GM21576 (cell line): ENCODE data around the gene LHX2.

Experiments
- ATAC-seq: cut with Tn5 transposase; IDR thresholded peaks from one replicate; pipeline ENCODE4 v1.9.1; 2021; ENCODE audit warnings: mild to moderate bottlenecking, moderate library complexity; ENCODE audit not compliant: unreplicated experiment

The LHX2 gene

DNA sequence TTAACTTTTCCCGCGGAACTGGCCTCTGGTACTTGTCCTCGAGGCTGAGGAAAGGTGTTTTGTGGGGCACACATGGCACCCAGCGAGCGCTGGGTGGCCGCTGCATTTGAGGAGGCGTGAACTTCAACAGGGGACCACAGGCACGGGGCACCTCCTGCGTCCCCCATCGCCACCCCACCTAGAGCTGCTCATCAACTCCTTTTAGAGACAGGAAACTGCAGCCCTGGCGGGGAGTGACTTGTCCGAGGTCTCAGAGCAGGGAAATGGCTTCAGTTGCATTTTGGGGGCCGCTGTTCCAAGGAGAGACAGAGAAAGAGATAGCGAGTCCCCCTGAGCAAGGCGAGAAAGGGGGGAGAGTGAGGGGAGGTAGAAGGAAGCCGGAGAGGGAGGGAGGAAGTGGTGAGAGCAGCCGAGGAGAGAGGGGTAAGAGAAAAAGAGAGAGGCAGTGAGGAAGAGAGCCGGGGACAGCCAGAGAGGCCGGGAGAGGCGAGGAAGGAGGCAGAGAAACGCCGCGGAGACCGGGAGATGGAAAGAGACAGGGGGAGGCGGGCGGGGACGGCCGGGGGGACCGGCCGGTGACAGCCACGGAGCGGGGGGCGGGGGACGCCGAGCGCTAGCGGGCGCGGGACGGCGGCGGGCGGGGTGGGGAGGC, 12.5 kb upstream of the LHX2 start:
- ATAC-seq: no peak

DNA sequence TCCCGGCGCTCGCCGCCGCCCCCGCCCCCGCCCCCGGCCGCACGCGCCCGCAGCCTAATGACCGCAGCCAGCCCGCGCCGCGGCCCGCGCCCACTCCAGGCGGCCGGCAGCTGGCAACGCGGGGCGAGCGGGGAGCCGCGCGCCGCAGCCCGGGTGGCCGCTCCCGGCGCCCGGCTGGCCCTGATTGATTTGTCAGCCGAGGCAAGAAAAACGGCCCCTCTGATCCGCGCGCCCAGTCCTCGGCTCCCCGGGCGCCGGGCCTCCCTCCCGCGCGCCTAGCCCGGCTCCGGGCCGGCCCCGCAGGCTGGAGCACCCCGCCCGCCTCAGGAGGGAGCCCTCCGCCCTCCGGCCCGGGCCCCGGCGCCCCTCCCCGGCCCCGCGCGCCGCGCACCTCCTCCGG, 11.9 kb upstream of the LHX2 start:
- ATAC-seq: no peak

DNA sequence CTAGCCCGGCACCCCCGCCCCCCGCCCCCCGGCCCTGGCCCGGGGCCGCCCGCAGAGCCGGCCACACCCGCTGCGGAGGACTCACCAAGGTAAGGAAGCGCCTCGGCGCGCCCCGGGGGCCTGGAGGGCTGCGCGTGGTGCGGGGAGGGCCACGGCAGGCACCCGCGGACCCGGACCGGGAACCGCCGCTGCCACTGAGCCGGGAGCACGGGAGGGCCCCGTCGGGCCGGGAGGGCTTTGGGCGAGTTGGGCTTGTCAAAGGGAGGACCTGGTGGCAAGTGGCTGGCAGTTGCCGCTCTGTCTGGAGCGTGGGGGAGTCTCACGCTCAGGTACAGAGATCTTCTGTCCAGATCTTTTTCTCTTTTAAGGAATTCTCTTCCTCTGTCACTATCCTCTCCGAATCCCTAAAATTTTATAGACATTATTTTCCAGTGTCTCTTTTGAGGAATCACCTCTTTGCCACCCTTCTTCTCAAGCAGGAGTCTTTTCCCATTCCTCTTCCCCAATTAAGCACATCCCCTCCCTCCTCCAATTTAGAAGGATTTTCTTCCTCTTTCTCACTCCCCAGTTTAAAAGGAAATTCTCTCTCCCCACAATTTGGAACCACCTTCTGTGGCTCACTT, 11.3 kb upstream of the LHX2 start:
- ATAC-seq: no peak

DNA sequence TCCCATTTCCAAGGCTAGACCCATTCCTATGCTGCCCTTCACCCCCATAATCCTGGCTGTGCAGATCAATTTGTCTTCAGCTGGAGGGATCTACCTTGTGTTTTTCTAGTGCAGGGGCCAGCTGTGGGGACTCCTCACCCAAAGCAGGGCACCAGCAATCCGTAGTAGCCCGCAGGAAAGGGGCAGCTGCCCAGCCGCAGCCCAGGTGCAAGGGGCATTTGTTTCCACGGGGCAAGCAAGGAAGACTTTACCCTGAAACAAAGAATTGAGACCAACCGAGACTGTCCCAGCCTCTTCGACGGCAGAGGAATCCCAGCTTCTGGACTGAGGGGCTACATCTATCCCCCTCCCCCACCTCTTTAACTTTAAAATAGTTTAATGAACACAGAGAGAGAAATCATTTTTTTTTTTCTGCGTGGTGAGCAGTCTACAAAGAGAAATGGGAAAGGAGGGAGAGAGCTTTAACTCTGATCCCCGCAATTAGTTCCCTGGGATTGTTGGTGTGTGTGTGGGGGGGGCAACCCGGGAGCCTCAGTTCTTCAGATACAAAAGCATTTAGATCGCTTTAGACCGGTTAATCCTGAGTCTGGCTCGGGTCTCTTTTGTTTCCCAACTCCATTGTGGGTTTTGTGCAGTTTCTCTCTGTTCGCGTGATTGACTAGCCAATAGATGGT, 10.6 kb upstream of the LHX2 start:
- no peak for ATAC-seq

DNA sequence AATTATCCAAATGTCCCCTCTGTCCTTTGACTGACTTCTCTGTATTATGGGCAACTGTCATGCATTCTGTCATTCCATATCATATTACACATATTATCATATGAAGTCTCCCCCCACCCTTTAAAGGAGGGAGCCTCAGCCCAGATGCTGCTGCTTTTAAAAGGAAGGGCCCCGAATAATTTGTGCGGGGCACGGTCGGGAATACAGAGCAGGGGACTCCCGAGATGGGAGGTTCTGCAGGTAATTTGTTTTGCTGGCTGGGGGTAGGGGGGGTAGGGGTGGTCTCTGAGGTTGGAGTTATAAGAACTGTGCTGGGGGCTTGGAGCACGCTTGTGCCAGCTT, 10.1 kb upstream of the LHX2 start:
- no peak for ATAC-seq

DNA sequence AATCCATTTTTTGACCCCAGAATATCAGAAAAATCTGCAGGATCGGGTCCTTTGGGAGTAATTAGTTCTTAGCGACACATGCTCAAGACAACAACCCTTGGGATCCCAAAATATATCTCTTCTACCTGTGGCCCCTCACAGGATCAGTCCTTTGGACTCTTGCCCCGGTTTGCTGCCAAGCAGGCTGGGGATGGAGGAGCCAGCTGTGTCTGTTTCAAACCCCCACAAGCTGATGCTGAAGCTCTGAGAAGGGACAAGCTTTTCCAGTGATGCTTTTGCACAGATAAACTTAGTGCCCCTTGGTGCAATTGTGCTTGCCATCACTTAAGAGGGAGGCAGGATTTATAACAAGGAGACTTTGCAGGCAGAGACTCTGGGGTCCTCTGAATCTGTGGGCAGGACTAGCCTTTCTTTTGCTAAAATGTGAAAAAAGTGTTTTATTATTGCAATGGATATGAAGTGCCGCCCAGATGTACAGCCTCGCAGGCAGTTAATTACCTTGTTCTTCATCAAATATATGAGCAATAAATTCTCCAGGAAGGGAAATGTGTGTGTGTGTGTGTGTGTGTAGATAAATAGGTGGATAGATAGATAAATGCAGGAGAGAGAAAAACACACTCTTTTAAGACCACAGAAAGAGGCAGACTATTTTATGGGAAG, 9.6 kb upstream of the LHX2 start:
- no peak for ATAC-seq

DNA sequence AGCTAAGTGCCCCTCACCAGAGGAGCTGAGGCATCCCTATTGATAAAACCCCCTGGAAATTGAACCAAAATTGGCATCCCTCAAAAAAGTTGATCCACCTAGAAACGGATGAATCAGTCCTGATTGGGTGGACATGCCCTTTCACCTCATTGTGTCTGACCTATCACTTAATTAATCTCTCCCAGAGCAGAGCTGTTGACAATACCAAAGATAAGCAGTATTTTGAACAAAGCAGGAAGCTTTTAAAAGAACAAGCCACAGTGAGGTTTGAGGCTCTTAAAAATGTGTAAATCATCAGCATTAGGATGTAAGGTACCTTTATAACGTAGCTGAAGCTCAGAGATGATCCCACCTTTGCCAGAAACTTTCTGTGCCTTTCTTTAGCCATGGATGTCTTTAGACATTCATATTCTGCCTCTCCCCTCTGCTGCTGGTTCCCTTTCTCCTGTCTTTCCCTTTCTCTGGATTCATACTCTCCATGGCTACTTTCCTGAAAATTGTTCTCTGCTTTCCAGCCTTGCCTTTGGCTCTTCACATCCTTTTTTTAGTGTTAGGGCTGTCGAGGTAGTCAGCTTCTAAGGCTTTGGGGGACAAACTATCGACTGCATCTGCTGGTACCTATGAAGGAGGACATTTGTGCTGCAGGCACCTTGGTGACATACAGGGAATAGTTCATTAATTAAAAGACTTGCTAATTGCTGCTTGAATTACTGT, 7.8 kb upstream of the LHX2 start:
- ATAC-seq: no peak

DNA sequence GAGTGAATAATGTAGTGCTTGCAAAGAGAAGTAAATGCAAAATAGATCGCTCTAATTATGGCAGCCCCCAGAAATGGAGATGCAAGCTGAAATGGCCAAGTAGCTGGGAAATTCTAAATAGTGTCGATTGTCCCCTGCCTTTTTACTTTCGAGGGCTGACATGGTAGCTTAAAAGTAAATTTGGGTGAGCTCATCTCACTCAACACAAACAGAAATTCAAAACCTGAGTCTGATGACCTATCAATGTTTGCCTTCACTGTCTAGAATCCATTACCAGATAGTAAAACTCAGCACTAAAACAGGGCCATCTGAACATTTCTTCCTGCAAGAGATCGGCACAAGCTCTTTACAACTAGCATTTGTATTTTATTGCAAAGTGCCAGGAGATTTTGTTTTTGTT, 7.0 kb upstream of the LHX2 start:
- no peak for ATAC-seq

DNA sequence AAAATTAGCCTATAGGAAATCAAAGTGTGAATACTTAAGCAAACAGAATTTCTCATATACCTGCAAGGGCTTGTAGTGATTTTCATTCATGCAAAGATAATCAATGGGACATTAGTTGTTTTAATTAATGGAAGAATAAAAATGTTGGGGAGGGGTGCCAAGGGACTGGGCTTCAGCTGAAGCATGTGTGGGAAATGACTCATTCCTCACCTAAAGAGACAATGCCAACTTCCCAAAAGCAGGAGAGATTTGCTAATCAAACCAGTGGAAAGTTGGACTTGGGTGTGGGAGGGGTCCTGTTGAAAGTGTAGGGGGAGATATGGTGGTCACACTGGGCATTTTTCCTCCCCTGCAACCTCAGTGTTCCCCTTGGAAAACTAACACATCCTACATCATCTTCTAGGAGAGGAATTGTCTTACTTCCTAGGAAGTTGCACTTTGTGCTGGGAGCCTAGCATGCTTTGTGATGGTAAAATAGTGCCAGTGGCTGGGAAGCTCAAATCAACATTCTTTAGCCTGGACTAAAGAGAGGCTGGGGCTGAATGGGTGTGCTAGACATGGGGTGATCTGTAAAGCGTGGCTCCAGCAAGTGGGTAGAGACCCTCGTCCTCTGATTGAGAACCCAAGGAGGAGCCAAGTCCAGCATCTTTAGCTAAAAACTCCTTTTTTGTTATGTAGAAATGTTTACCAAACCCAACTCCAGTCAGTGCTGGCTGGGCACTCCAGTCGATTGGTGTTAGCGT, 6.4 kb upstream of the LHX2 start:
- ATAC-seq: no peak

DNA sequence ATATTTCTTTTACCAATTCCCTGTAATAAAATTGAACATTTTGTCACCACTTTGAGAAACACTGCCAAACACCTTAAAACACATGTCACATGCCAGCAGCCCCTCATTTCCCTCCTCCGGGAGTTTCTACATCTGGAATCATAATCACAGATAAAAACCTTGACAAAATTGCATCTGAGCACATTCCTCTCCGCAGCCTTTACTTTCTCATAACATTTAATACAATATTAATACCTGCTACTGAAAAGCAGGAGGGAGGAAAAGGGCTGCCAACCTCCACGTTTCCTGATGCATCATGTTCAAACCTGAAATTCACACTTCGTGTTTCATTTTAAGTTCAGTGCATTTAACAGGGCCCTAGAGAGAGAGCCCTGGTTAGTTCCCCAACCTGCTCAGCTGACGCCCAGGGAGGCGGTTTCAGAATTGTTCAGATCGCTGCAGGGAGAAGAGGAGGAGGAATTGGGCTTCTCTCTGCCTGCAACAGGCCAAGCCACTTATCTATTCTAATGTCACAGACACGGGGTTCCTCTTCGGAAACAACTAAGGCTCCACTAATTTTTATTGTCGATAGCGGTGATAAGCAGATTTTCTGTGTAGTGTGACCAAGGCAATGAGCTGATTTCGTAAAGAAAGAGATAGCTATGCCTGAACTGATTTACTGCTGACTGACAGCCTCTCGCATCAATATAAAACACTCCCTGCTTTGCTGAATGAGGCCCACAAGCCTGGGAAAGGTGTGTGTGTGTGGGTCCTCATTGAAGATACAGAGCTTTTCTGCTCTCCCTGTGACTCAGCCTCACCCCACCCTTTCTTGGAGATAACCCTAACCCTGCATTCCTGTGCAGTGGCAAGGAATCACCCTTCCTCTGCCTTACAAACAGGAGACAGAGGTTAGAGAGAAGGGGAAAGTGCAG, 4.9 kb upstream of the LHX2 start:
- no peak for ATAC-seq

DNA sequence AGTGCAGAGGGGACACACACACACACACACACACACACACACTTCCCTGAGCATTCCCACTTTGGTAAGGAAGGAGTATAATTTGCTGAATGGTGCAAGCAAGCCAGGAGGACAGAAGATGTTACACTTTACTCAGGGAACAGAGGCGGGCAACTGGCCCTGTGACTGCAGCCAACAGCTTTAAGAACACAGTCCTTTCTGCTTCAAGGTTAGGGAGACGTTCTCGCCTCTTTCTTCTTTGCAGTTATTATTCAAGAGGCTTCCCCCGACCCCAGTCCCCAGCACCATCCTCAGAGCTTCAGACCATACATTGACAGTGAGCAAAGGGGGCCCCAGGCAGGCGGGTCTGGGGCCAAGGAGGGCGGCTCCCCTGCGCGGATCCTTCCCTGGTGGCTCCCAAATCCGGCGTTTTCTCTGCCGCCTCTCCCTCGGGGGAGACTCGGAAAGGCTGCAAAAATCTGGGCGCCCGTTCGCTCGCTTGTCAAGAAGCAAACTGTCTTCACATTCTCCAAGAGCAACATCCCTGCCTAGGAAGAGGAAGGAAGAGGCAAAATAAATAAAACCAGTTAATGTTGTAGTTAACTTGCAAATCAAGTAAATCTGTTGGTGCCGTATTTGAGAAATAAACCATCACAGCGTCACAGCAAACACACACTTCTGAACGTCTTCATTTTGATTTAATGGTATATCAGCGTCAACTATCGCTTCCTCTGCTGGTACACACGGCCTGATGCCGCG, 3.8 kb upstream of the LHX2 start:
- ATAC-seq: no peak

DNA sequence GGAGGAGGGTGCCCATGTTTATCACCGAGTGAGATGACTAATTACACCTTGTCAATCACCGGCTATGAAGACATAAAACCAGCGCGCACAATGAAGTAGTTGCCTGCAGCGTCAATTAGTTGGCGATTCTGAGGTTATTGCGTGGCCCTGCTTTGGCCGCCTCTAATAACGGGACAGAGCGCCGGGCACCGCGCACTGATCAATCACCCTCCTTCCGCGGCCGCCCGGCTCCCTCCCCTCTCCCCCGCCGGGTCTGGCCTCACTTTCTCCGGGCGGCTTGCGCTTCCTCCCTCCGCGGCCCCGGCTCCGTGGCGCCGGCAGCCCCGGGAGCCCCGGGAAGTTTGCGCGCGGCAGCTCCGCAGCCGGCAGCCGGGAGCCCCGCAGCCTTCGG, 3.3 kb upstream of the LHX2 start:
- no peak for ATAC-seq

DNA sequence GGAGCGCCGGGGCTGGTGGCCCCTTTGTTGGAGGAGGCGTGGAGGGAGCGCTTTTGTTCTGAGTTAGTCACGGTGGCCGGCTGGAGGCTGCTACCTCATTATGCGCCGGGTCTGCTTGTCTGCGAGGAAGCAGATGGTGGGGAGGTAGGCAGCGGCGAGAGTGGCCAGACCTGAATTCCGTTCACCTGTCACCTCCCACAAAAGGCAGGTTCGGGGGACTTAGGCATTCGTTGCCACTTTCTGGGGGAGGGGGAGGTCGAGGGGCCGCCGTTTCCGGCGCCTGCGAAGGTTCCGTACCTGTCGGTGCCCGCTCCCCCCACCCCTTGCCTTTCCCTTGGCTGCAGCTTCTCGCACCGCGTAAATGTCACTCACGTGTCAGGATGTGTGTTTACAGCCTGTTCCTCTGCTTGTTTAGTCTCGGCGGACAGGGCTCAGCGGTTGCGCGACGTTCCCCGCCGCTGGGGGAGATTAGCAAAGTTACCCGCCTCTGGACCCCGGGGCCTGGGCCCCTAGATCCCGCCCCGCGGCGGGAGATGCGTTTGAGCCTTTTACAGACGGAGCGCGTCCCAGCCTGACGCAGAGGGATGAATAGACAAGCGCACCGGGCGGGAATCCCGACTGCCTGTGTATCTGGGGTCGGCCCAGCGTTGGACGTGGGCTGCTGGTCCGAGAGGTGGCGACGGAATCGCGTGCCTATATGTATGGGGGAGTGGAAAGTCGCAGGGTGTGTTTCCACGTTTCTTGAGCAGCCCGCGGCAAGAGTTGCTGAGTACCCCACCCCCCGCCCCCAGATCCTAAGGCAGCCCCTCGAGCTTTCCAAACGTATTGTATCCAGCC, 2.7 kb upstream of the LHX2 start:
- ATAC-seq: no peak

DNA sequence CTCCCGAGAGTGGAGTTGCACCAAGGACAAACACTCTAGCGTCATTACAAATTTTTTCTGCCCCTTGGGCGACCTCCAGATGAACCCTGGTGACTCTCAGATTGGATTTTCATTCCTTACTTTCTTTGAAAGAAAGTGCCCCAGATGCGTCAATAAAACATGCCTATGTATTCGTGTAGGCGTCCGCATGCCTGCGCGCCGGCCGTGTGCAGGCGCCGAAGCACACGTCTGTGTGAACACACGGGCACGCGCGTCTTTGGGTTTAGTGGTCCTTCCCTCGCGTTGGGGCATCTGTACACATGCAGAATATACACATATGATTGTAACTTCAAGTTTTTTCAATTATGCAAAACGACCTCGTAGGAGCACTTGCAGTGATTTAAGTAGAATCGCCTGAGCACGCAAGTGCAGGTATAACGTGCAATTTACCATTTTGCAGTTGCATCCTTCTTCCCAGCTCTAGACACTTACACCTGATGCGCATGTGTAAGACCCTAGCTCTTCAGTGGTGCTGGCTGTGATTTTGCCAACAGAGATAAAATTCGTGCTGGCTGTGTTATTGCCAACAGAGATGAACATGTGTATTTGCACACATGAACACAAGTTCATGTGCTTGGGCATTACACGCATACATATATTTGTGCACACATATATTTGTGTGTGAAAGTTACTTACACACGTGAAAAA, 1.9 kb upstream of the LHX2 start:
- ATAC-seq: no peak

DNA sequence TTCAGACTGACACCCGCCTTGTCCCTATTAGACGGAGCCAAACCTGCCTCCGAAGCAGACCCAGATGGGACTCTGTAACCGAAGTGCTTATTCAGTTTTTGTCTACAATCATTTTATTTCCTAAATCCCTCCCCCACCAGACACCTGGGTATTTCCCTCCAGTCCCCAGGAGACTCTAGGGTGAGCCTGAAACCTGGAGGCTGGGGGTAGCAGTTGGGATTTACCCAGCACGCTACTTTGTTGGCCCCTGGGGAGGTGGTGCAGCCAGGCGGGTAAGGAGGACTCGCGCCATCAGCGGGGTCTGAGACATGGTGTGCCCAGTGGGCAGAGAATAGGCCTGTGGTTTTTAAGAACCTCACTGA, 1.3 kb upstream of the LHX2 start:
- ATAC-seq: no peak

DNA sequence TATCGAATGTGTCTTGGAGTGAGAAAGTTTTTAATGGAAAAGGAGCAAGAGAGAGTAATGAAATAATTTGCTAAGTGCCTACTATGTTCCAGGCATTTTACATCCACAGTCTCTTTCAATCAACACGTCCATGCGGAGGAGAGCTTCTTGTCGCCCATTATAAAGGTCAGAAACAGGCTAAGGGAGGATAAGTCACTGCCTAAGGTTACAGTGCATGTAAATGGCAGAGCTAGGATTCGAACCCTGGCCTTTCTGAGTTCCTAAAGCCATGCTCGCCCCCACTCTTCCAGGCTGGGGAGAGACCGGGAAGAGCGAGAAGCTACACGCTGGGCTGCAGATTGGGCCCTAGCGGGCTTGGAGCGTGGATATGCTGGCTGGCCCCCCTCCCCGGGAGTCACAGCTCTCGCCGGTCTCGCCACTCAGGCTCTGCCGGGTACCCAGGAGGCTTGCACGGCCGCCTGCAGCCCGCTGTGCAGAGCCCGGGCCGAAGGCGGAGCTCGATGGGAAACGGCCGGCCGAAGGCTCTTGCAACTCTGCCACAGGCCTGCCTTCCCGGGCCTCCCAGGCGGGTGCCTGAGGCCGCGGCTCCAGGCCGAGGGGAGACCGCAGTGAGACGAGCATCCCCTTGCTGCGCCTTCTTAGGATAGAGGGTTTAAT, 775 bp upstream of the LHX2 start:
- ATAC-seq: no peak
